Dermis microvascular lymphatic vessel endothelial cell (primary cell): ENCODE data around the gene CYP3A7. TPM values are rescaled to one million over a fixed set of nuclear protein-coding genes. Genes with fewer than 3 reads are reported as not detected.
A peak's percentile ranks its signal among the peaks of the same experiment; 100 is the strongest.
"Not testable (repeated sequence)": the region's sequence is repeated elsewhere in the genome, so short reads cannot be mapped to it uniquely, and the experiment has no call there.

ENCODE experiments used
- DNase-seq, 2 donors: peaks; one replicate each; pipeline versions ENCODE4 v3.0.0 to v3.0.0-alpha.2; 2010; ENCODE audit warnings: low read depth in 2 of 2
- total RNA-seq: library from RNA; depleted of rRNA; stranded (reverse); fragments of >200 nt; gene quantifications from 2 replicates; pipeline ENCODE4 v1.2.1, GENCODE V29; 2014

The CYP3A7 gene
- total RNA-seq, 1 donor from 2014 or later = not detected

DNA sequence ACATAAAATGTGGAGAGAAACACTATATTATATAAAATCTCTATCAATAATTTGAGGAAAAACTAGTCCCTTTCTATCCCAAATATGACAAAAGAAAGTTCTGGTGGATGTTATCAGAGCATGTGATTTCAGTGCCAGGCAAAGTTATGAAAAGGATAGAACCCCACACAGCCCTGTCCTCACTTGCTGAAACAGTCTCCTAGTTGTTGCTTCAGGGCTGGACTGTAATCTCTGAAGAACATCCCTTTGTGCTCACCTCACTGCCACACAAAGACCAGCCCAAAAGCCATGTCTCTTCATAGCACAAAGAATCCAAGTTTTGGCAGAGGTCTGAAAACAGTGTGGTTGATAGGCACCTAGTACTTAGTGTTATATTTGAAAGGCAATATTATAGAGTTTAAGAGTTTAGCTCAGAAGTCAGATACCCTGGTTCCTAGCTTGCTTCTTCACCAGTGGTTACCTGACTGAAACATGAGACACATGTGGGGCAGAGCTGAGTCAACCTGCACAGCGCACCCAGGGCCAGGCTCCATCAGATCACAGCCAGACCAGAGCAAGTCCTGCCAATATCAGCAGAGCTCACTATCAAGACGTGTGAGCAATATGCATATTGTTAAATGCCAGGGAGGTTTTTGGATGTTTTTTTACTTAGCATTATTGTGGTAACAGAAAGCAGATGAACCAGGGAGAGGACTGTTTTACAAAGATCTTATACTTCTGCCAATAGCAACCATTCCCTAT, 25.0 kb downstream of the CYP3A7 start:
- DNase-seq = no peak

DNA sequence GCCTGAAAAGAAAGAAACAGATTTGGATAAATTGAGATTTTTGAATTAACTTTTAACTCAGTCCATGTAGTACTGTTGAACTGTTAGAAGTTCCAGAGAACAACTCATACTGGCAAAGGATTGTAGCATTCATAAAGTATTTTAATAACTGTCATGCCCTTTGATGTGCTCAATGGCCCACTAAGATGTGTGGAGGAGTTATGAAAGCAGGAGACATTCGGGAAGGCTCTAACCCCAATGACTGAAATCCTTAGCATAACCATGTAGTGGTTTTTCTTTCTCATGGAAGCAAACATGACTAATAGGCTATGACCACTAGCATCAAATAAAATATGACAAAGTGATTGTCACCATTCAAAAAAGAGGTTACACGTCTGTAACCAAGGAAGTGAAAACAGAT, 25.7 kb downstream of the CYP3A7 start:
- no peak for DNase-seq

GRCh38 chr7:99707096-99707495, 27.9 kb downstream of the CYP3A7 start:
- DNase-seq = no peak

DNA sequence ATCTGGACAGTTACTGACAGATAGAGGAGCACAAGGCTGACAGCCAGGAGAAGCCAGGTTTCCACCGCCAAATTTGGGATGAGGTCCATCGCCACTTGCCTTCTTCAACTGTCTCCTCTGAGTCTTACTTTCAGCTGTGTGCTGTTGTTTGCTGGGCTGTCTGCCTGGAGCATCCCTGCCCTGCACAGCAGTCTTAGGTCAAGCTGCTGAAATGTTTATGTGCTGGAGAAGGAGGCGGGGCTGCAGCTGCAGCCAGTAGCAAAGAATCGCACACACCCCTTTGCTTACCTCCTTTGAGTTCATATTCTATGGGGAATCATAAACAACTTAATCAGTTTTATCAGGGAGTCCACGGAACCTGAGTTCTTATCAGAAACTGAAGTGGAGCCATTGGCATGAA, 35.0 kb downstream of the CYP3A7 start:
- DNase-seq = no peak

GRCh38 chr7:99698867-99699730, 35.9 kb downstream of the CYP3A7 start:
- not testable (repeated sequence) for DNase-seq

DNA sequence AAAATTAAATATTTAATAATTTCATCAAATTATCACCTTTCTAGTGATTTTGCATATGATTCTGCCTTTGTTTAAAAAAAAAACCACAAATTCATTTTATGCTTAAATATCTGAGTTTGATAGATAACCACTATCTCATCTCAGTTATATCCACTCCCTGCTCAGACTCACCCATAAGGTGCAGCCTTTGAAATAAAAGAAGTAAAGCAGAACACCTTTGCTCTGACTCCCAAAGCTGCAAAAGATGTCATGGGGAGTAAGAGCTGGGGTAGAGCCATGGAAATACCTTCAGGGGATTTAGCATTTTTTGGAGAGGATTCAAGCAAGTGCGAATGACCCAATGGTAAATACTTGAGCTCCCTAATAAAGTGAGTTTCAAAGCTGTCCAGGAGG, 40.1 kb downstream of the CYP3A7 start:
- no peak for DNase-seq

GRCh38 chr7:99694201-99694911, 40.6 kb downstream of the CYP3A7 start:
- no peak for DNase-seq

DNA sequence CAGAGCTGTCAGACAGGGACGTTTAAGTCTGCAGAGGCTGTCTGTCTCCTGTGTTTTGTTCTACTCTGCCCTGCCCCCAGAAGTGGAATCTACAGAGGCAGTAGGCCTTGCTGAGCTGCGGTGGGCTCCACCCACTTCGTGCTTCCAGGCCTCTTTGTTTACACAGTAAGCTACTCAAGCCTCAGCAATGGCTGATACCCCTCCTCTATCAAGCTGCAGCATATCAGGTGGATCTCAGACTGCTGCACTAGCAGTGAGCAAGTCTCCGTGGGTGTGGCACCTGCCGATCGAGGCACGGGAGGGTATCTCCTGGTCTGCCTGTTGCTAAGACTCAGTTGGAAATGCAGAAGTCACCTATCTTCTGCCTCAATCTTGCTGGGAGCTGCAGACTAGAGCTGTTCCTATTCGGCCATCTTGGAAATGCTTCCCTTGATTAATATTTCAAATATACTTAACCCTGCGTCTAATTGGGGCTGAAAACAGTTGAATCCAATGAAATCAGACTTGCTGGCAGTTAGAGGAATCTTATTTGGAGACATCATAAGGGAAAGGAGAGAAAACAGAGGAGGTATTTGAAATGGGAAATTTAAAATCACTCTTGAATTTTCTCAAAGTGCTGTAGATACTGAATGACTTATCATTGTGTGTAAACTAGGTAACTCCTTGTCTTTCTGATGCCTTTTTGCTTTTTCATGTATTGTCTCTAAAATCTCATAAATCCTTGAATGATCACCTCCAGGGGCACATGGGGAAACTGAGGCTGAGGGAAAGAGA, 41.4 kb downstream of the CYP3A7 start:
- DNase-seq = no peak

GRCh38 chr7:99693100-99693426, 41.9 kb downstream of the CYP3A7 start:
- no peak for DNase-seq

- DNase-seq = not testable (repeated sequence)
Measured at GRCh38 chr7:99692563-99692962, 42.4 kb downstream of the CYP3A7 start.

- not testable (repeated sequence) for DNase-seq
Measured at GRCh38 chr7:99691658-99692057, 43.3 kb downstream of the CYP3A7 start.

DNA sequence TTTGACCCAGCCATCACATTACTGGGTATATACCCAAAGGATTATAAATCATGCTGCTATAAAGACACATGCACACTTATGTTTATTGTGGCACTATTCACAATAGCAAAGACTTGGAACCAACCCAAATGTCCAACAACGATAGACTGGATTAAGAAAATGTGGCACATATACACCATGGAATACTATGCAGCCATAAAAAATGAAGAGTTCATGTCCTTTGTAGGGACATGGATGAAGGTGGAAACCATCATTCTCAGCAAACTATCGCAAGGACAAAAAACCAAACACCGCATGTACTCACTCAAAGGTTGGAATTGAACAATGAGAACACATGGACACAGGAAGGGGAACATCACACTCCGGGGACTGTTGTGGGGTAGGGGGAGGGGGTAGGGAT, 44.1 kb downstream of the CYP3A7 start:
- not testable (repeated sequence) for DNase-seq

- DNase-seq = not testable (repeated sequence)
Measured at GRCh38 chr7:99685871-99686608, 49.0 kb downstream of the CYP3A7 start.

DNA sequence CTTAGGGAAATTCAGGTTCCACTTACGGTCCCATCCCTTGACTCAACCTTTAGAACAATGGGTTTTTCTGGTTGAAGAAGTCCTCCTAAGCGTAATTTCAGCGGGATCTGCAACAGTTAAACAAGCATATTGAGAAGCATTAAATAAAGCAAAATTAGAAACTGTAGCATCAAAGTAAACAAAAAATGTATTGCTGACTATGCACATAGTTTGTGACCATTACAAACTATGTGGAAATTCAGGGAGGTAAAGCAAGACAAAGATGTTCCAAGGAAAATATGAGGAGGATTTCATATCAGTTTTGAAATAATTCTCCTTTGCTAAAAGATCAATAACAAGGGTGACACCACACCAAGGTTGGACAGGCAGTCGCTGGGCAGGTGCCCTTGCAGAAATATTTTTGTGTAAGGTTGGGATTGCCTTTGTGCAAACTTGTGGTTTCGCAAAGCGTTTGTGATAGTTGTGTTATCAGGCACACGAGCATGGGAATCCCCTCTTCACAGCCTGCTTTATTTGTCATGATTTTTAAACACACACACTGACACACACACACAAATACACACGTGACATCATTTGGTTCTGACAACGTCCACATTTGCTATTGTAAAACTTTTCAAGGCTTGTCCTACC, 49.8 kb downstream of the CYP3A7 start:
- no peak for DNase-seq

- DNase-seq = no peak
Measured at GRCh38 chr7:99679400-99680191, 55.4 kb downstream of the CYP3A7 start, which contains the start of gene CYP3A5. Gene CYP3A5 (minus strand): TSS chr7:99679996. CDS start chr7:99679896, 100 bp downstream.

DNA sequence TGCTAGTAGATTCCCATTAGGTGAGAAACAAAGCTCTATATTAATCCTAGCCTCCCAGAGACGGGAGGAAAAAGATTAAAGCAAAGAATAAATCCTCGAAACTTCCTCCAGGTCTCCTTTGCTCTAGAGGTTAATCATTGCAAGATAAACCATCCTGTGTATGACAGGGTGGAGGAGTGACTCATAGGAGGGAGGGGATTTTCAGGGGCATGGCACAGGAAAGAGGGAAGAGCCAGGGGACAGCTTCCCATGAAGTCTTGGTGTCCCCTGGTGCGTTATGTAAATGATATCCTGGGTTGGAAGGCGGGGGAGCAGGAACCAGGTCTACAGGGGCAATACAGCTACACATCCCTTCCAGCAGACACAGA, 56.0 kb downstream of the CYP3A7 start:
- DNase-seq = peak in 1 of 2 donors; percentile 36

GRCh38 chr7:99677648-99678045, 57.3 kb downstream of the CYP3A7 start:
- no peak for DNase-seq

- DNase-seq = no peak
Measured at GRCh38 chr7:99677013-99677647, 57.9 kb downstream of the CYP3A7 start.
